PC-3 (cell line): Measurements from ENCODE around the gene PIM3. TPM values are rescaled to one million over a fixed set of nuclear protein-coding genes. Genes with fewer than 3 reads are reported as not detected.

Experiments used
- ATAC-seq: fragments of 200-7000 bp; cut with Tn5 transposase; 2 replicates; pipeline ENCODE4 v1.9.1; 2020; ENCODE audit warnings: mild to moderate bottlenecking, moderate library complexity
- BruUV-seq: library from RNA; stranded (reverse); fragments of 400-500 nt; replicated peaks from 2 replicates; lab custom pipeline; 2021; lab: Mats Ljungman, UMichigan
- CTCF ChIA-PET: fragments of 300-600 bp; sonication (Branson Sonifier 250); formaldehyde crosslinking; loops from one replicate; lab custom pipeline; 2022; ENCODE audit warnings: antibody characterized with exemption; lab: Charles Lee
- POLR2A ChIA-PET: fragments of 300-600 bp; sonication (Branson Sonifier 250); formaldehyde crosslinking; loops from one replicate; lab custom pipeline; 2022; ENCODE audit warnings: antibody characterized with exemption; ENCODE audit not compliant: unreplicated experiment; lab: Charles Lee
- DNase-seq: peaks from one replicate; pipeline ENCODE4 v3.0.0-alpha.2; 2015
- H2AFZ ChIP-seq: fragments of 300-600 bp; sonication (generic); 2 replicates; pipeline ENCODE4 v1.6.0; 2016; ENCODE audit warnings: antibody characterized with exemption, low read length
- H3F3A ChIP-seq: fragments of 300-600 bp; sonication (generic); one replicate; pipeline ENCODE4 v1.6.0; 2017; ENCODE audit warnings: antibody characterized with exemption, low read length, control low read depth, mild to moderate bottlenecking; ENCODE audit not compliant: unreplicated experiment
- H3K27ac ChIP-seq: fragments of 300-600 bp; sonication (generic); 2 replicates; pipeline ENCODE4 v1.5.1; 2016; ENCODE audit warnings: mild to moderate bottlenecking, low read length
- H3K27me3 ChIP-seq: fragments of 300-600 bp; sonication (generic); 2 replicates; pipeline ENCODE4 v1.6.1; 2016; ENCODE audit warnings: low read length, mixed read lengths
- H3K36me3 ChIP-seq: fragments of 300-600 bp; sonication (generic); 2 replicates; pipeline ENCODE4 v1.6.1; 2016; ENCODE audit warnings: low read depth, mixed run types, low read length, mixed read lengths
- H3K4me1 ChIP-seq: fragments of 300-600 bp; sonication (generic); 2 replicates; pipeline ENCODE4 v1.5.1; 2016; ENCODE audit warnings: low read length; ENCODE audit not compliant: insufficient read depth
- H3K4me2 ChIP-seq: fragments of 300-600 bp; sonication (generic); 2 replicates; pipeline ENCODE4 v1.6.0; 2016; ENCODE audit warnings: low read length
- H3K4me3 ChIP-seq: fragments of 300-600 bp; sonication (generic); 2 replicates; pipeline ENCODE4 v1.5.1; 2016; ENCODE audit warnings: mild to moderate bottlenecking, low read length, mixed read lengths
- H3K79me2 ChIP-seq: fragments of 300-600 bp; sonication (generic); 2 replicates; pipeline ENCODE4 v1.6.1; 2017; ENCODE audit warnings: low read length, mixed read lengths
- H3K9ac ChIP-seq: fragments of 300-600 bp; sonication (generic); 2 replicates; pipeline ENCODE4 v1.6.0; 2016; ENCODE audit warnings: mild to moderate bottlenecking, low read length
- H3K9me2 ChIP-seq: fragments of 300-600 bp; sonication (generic); replicated peaks from 2 replicates; pipeline ENCODE4 v1.6.1; 2016; ENCODE audit warnings: mixed run types, low read length, mixed read lengths
- H3K9me3 ChIP-seq: fragments of 300-600 bp; sonication (generic); 2 replicates; pipeline ENCODE4 v1.6.1; 2016; ENCODE audit warnings: low read length, mixed read lengths
- H4K20me1 ChIP-seq: fragments of 300-600 bp; sonication (generic); 2 replicates; pipeline ENCODE4 v1.6.1; 2016; ENCODE audit warnings: low read length, mixed read lengths
- EZH2 ChIP-seq: fragments of 300-600 bp; sonication (generic); IDR thresholded peaks from one replicate; pipeline ENCODE4 v1.6.1; 2017; ENCODE audit warnings: antibody characterized with exemption, mild to moderate bottlenecking, low read length; ENCODE audit not compliant: unreplicated experiment
- EZH2phosphoT487 ChIP-seq: fragments of 300-600 bp; sonication (generic); IDR thresholded peaks from 2 replicates; pipeline ENCODE4 v1.6.1; 2018; ENCODE audit warnings: mild to moderate bottlenecking, antibody characterized with exemption, low read length, borderline replicate concordance
- intact Hi-C: fragments of 100-400 bp; cut with micrococcal nuclease; formaldehyde crosslinking; loops from 2 replicates; pipeline ENCODE4 v1.9.0; 2023
- total RNA-seq: library from RNA; depleted of rRNA; stranded (reverse); fragments of >200 nt; gene quantifications from 2 replicates; pipeline ENCODE4 v1.2.3, GENCODE V29; 2014
- TF ChIP-seq, protein P1 (sequence below): fragments of 300-600 bp; sonication (generic); conservative IDR thresholded peaks from 2 replicates; pipeline ENCODE4 v1.5.1; 2017; ENCODE audit warnings: antibody characterized with exemption, low read depth, mild to moderate bottlenecking, low read length

PIM3 gene
- total RNA-seq, 1 experiment from 2014 or later = 61.7 TPM

DNA sequence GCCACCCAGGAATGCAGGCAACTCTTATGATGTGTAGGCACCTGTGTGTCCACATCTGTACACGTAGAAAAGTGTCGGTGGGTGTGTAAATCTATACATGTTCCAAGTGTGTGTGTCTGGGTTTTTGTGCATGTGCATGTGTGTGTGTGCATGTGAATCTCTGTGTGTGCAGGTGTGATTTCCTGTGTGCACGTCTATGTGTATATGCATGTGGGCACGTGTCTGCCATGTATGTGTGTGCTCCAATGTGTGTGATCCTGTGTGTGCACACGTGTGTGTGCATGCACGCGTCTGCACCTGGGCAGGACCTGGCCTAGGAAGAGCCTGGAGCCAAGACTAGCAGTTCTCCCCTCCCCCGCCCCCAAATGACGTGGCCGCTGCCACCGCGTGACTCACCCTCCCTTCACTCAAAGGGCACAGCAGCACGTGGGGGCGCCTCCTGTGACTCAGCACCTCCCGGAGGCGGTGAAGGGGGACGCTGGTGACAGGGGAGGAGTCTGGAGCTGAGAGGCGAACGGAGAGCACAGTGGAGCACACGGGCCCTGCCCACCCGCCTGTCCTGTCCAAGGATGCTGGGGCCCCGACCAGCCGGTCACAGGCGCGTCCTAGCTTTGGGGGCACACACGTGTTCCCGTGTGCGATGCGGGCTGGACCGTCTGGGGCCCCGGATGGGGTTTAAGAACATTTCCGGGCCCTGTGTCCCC is 10.1 kb downstream of the PIM3 start:
- Histone ChIP-seq H3K27ac (peak overlapping the region; percentile 84), H3K9me3 (no peaks in the 10 kb centered on the region), H3K9ac (peak overlapping the region; percentile 80), H3K4me1 (peaks cover 11% of the 10 kb centered on the region), H3K4me2 (peak overlapping the region; percentile 92), H4K20me1 (no peaks in the 10 kb centered on the region), H3F3A (peaks cover 5% of the 10 kb centered on the region), H2AFZ (peak overlapping the region; percentile 69), H3K79me2 (no peaks in the 10 kb centered on the region), H3K4me3 (peak overlapping the region; percentile 65), H3K27me3 (no peaks in the 10 kb centered on the region), H3K9me2 (no peaks in the 10 kb centered on the region), H3K36me3 (no peaks in the 10 kb centered on the region)
- ChIA-PET CTCF (interaction anchor here (0.6 to 1.1 kb wide), 2 partner anchors 17 to 60 kb away, joined by 3 to 4 read pairs; no protein-coding TSS in a partner anchor), POLR2A (interaction anchor here (0.6 kb wide), 1 partner anchor 14 kb away, joined by 3 read pairs; no protein-coding TSS in a partner anchor)
- TSS peak; percentile 24 for BruUV-seq
- ATAC-seq = peak; percentile 92
- intact Hi-C loops = loop anchor here (10.0 kb wide), 1 partner anchor 64 kb away; no protein-coding TSS in a partner anchor
- DNase-seq = peak; percentile 96
- TF ChIP-seq EZH2 = no peak
- peak; percentile 84 for TF ChIP-seq EZH2phosphoT487

DNA sequence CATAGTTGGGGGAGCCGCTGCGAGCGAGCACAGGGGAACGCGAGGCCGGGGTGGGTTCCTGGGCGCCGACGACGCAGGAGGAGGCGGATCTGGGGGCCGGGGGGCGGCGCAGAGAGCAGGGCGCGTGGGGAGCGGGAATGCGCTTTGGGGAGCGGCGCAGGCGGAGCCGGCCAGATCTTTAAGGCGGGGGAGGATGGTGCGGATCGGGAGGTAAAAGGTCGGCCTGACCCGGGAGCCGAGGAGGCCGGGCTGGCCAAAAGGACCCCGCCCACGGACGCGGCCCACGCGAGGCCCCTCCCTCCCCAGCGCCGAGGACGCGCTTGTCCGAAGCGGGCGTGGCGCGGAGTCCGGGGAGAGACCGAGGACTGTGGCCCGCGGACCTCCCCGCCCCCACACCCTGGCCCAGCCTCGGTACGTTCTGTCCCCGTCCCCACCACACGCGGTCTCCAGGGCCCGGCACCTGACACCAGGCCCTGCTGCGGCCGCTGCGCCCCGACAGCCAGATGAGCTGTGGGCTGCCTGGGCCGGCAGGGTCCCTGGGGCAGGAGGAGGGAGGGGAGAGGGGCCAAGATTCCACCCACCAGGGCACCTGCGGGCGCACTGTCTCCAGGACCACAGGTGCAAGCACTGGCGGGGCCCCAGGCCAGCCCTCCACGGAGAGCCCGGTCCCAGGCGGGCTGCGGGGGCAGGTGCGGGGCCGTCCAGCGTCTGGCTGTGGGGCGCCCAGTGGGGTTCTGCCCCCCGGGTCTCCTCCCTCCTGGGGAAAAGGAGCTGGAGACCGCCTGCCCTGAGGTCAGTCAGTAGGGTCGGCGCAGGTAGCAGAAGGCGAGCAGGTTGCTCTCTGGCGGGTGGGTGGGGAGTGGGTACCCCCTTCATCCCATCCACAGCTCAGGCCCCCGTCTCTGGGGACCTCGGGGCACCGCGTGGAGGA is 10.9 kb downstream of the PIM3 start:
- no peaks in the 10 kb centered on the region for H3K9me3 ChIP-seq
- DNase-seq (peak; percentile 49), ATAC-seq (peak; percentile 63)
- H3K36me3 ChIP-seq = no peaks in the 10 kb centered on the region
- H3K27ac ChIP-seq = peak overlapping the region; percentile 84
- BruUV-seq = no TSS peak
- no peaks in the 10 kb centered on the region for H4K20me1 ChIP-seq
- TF ChIP-seq, protein P1, sequence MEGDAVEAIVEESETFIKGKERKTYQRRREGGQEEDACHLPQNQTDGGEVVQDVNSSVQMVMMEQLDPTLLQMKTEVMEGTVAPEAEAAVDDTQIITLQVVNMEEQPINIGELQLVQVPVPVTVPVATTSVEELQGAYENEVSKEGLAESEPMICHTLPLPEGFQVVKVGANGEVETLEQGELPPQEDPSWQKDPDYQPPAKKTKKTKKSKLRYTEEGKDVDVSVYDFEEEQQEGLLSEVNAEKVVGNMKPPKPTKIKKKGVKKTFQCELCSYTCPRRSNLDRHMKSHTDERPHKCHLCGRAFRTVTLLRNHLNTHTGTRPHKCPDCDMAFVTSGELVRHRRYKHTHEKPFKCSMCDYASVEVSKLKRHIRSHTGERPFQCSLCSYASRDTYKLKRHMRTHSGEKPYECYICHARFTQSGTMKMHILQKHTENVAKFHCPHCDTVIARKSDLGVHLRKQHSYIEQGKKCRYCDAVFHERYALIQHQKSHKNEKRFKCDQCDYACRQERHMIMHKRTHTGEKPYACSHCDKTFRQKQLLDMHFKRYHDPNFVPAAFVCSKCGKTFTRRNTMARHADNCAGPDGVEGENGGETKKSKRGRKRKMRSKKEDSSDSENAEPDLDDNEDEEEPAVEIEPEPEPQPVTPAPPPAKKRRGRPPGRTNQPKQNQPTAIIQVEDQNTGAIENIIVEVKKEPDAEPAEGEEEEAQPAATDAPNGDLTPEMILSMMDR = no peak
- no peak for TF ChIP-seq EZH2
- TF ChIP-seq EZH2phosphoT487 = no peak
- peaks cover 5% of the 10 kb centered on the region for H3F3A ChIP-seq
- no peaks in the 10 kb centered on the region for H3K9me2 ChIP-seq
- H3K79me2 ChIP-seq = no peaks in the 10 kb centered on the region
- peak overlapping the region; percentile 69 for H2AFZ ChIP-seq
- CTCF ChIA-PET = interaction anchor here (1.1 kb wide), 1 partner anchor 59 kb away, joined by 4 read pairs; no protein-coding TSS in a partner anchor
- peak overlapping the region; percentile 92 for H3K4me2 ChIP-seq
- H3K27me3 ChIP-seq = no peaks in the 10 kb centered on the region
- peak overlapping the region; percentile 65 for H3K4me3 ChIP-seq
- H3K9ac ChIP-seq = peak overlapping the region; percentile 80
- intact Hi-C loops = loop anchor here (10.0 kb wide), 1 partner anchor 63 kb away; no protein-coding TSS in a partner anchor
- H3K4me1 ChIP-seq = peaks cover 11% of the 10 kb centered on the region
- POLR2A ChIA-PET = no interaction called here
